Gastroesophageal sphincter (tissue), 3 donors: ENCODE data around the gene STMN3.

Experiments used
- CTCF ChIP-seq, 4 experiments: fragments of 200-600 bp in 2 of 4; fragments of 450-650 bp in 2 of 4; sonication (generic) in 1 of 4; IDR thresholded peaks; one replicate each; pipeline ENCODE4 v1.5.1; 2017 to 2019; ENCODE audit warnings: antibody characterized with exemption in 4 of 4, mild to moderate bottlenecking in 2 of 4, moderate library complexity in 2 of 4
- POLR2AphosphoS5 ChIP-seq: sonication (generic); formaldehyde crosslinking; IDR thresholded peaks from one replicate; pipeline ENCODE4 v1.6.1; 2017; ENCODE audit warnings: antibody characterized with exemption

GRCh38 chr20:63695424-63696305, 42.4 kb upstream of the STMN3 start:
- TF ChIP-seq CTCF (IDR thresholded peaks at IDR 0.05): no peak
- no peak for TF ChIP-seq POLR2AphosphoS5
